ENCODE results near the gene AMN.

GRCh38 chr14:102925646-102926045, 3.2 kb downstream of the AMN start:
- TF ChIP-seq, protein P1, sequence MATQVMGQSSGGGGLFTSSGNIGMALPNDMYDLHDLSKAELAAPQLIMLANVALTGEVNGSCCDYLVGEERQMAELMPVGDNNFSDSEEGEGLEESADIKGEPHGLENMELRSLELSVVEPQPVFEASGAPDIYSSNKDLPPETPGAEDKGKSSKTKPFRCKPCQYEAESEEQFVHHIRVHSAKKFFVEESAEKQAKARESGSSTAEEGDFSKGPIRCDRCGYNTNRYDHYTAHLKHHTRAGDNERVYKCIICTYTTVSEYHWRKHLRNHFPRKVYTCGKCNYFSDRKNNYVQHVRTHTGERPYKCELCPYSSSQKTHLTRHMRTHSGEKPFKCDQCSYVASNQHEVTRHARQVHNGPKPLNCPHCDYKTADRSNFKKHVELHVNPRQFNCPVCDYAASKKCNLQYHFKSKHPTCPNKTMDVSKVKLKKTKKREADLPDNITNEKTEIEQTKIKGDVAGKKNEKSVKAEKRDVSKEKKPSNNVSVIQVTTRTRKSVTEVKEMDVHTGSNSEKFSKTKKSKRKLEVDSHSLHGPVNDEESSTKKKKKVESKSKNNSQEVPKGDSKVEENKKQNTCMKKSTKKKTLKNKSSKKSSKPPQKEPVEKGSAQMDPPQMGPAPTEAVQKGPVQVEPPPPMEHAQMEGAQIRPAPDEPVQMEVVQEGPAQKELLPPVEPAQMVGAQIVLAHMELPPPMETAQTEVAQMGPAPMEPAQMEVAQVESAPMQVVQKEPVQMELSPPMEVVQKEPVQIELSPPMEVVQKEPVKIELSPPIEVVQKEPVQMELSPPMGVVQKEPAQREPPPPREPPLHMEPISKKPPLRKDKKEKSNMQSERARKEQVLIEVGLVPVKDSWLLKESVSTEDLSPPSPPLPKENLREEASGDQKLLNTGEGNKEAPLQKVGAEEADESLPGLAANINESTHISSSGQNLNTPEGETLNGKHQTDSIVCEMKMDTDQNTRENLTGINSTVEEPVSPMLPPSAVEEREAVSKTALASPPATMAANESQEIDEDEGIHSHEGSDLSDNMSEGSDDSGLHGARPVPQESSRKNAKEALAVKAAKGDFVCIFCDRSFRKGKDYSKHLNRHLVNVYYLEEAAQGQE (IDR thresholded peaks at IDR 0.05; ENCODE audit: insufficient read depth in 1 of 2, low read depth in 2 of 2, low read length in 2 of 2), result no peak
- TF ChIP-seq POLR2AphosphoS5 (IDR thresholded peaks at IDR 0.05; ENCODE audit: low read depth, low read length), result no peak
- no peak for TF ChIP-seq TAF1 (IDR thresholded peaks at IDR 0.05; ENCODE audit: borderline replicate concordance, insufficient read depth, low read length)
- TF ChIP-seq SIN3A (IDR thresholded peaks at IDR 0.05; ENCODE audit: borderline replicate concordance, insufficient read depth, low read length), result no peak

Measured in PFSK-1 (cell line).